GM19468 (cell line): ENCODE results near the gene CTAG2.
"Not testable (repeated sequence)": the region's sequence is repeated elsewhere in the genome, so short reads cannot be mapped to it uniquely, and the experiment has no call there.

Experiments
- ATAC-seq: cut with Tn5 transposase; IDR thresholded peaks from one replicate; pipeline ENCODE4 v1.9.1; 2021; ENCODE audit warnings: mild to moderate bottlenecking, moderate library complexity, moderate number of reproducible peaks; ENCODE audit not compliant: unreplicated experiment; ENCODE audit errors: extremely low read depth

The CTAG2 gene

DNA sequence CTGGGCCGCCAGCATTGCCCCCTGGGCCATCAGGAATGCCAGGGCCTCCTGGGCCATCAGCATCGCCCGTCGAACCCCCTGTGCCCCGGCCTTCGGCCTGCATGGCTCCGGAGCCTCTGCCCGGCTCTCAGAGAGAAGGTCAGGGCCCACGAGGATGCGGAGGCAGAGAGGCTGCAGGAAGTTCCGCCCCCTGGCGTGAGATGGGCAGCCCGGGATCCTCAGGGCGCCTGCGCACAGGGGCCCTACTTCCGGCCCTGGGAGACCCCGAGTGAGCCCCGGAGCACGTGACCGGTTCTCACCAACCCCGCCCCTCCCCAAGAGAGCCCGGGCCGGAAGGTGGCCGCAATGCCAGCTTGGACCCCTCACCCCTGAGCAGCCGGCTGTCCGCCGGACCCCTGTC, at the start of gene CTAG2:
Gene CTAG2, minus strand, starts transcription at position 167 of the 400 bp plus-strand sequence. Its CDS starts 64 bp downstream, at position 103.
- not testable (repeated sequence) for ATAC-seq

- no peak for ATAC-seq
Measured at GRCh38 chrX:154698630-154699248, 45.4 kb upstream of the CTAG2 start.

DNA sequence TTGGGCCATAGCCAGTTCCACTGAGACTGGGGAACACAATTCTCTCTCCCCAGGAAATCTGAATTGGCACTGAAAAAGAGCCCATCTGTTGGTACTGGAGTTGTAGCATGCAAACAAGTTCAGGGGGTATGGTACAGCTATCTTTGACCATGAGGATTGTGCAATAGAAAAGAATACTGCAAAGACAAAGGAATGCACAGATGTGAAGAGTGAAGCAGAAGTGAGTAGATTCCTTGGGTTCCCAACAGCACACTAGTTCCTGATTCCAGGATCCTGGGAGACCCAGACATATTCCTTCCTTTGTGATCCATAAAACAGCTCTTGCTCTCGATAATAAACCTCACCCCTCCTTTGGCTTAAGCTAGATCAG, 43.3 kb upstream of the CTAG2 start:
- no peak for ATAC-seq

DNA sequence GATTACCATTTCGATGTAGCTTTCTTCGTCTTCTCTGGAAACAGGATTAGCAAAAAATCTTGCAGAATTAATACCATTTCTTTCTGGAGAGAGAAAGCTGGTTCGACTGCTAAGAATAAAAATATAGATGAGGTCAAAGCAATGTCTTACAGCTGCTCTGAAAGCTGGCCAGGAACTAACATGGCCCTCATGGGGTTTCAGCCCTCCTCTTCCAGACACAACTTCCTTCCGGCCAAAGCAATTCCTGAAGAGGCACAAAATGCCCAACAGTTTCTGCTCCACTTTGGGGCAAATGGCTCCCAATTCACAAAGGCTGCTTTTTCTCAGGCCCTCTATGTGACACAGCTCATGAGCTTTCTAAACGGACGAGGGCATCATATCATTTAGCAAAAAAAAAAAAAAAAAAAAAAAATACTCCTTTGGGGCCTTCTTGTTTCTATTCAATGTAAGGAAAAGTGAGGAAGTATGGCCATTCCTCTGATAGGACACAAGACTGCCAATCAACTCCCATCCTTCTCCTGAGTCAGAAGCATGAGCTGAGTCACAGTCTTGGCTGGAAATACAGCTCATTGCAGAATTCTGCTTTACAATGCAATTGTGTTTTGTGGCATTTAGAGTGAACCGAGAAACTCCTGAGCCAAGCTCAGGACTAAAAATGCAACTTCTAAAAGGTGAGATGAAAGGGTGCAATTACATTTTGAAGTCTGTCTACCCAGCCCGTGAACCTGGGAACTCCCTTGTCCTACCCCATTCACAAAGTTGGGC, 42.7 kb upstream of the CTAG2 start:
- ATAC-seq, result no peak

DNA sequence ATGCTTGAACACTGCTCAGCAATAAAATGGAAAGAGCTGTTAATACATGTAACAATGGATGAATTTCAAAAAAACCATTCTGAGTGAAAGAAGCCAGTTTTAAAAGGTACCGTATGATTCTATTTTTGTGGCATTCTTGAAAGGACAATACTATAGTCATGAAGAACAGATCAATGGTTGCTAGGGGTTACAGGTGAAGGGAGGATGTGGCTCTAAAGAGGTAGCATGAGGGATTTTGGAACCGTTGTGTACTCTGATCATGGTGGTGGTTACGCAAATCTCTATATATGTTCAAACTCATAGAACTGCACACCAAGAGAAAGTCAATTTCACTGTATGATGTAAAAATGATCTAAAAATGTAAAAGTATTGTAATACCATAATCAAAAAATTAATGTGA, 40.0 kb upstream of the CTAG2 start:
- ATAC-seq, result no peak

GRCh38 chrX:154690438-154690837, 37.1 kb upstream of the CTAG2 start:
- not testable (repeated sequence) for ATAC-seq

- ATAC-seq, result not testable (repeated sequence)
Measured at GRCh38 chrX:154672084-154672483, 18.7 kb upstream of the CTAG2 start.

- not testable (repeated sequence) for ATAC-seq
Measured at GRCh38 chrX:154670848-154671247, 17.5 kb upstream of the CTAG2 start.

DNA sequence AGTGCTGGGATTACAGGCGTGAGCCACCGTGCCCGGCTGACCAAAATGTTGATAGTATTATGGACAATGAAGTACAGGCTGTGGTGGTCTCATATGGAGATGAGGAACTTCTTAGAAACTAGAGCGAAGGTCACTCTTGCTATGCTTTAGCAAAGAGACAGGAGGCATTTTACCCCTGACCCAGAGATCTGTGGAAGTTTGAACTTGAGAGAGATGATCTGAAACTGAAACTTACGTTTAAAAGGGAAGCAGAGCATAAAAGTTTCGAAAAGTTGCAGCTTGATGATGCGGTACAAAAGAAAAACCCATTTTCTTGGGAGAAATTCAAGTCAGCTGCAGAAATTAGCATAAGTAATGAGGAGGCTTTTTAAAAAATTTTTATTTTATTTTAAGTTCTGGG, 8.5 kb upstream of the CTAG2 start:
- no peak for ATAC-seq

GRCh38 chrX:154661170-154661569, 7.8 kb upstream of the CTAG2 start:
- ATAC-seq, result no peak

DNA sequence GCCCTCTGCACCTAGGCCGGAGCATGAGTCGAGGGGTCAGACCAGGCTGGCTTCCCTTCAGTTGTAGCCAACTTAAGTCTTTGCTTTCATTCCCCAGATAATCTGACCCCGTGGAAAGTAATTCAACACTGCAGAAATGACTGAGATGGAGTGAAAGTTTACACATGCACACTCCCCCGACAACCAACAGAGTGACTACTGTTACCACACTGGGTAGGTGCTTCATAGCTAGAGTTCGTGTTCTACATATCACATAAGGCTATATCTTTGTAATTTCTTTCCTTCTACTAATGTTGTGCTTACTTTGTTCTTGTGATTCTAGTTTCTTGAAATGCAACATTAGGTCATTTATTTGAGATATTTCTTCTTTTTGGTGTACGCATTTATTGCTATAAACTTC, 7.2 kb upstream of the CTAG2 start:
- no peak for ATAC-seq

- ATAC-seq, result no peak
Measured at GRCh38 chrX:154658957-154659356, 5.6 kb upstream of the CTAG2 start.

GRCh38 chrX:154658187-154658586, 4.8 kb upstream of the CTAG2 start:
- ATAC-seq, result no peak

- no peak for ATAC-seq
Measured at GRCh38 chrX:154657226-154657805, 3.9 kb upstream of the CTAG2 start.

GRCh38 chrX:154655786-154656185, 2.4 kb upstream of the CTAG2 start:
- ATAC-seq, result no peak

- ATAC-seq, result no peak
Measured at GRCh38 chrX:154655346-154655745, 2.0 kb upstream of the CTAG2 start.

- ATAC-seq, result no peak
Measured at GRCh38 chrX:154654925-154655324, 1.5 kb upstream of the CTAG2 start.

DNA sequence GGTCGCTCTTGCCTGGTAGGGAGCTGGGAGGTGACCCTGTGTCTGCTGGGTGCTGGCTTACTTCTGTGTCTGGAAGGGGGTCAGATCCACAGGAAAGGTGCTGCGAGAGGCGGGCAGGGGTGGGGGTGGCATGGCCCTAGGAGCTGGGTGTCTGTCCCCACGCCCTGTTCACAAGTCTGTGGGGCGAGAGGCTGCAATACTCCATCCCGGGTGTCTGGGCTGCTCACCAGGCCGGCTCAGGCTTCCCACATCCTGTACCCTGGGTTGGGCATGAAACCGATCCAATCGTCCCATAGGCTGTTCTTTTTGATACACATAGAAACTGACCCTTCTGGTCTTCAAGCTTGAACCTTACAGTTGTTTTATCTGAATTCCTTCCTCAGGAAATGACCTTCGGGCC, 993 bp upstream of the CTAG2 start:
- ATAC-seq, result no peak

GRCh38 chrX:154653048-154653401, 354 bp downstream of the CTAG2 start:
- no peak for ATAC-seq

- no peak for ATAC-seq
Measured at GRCh38 chrX:154652311-154653047, 900 bp downstream of the CTAG2 start.

DNA sequence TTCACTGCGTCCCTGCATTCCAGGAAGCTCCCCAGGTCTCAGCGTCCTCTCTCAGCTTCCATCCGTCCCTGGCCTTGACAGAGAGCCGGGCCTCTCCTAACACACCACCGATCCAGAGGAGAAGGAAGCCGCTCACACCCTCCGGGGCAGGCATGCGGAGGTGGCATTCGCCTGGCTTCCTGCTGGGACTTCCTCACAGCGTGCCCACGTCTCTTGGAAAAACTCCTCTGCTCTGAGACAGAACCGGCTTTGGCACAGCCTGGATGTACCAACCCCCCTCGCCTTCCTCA, 3.2 kb downstream of the CTAG2 start:
- ATAC-seq, result no peak
